ENCODE measurements around the gene AKR1C8.
"Not testable (repeated sequence)": the region's sequence is repeated elsewhere in the genome, so short reads cannot be mapped to it uniquely, and the experiment has no call there.

The AKR1C8 gene

GRCh38 chr10:5165738-5166137 is 19.2 kb downstream of the AKR1C8 start:
- ATAC-seq = no peak

GRCh38 chr10:5163487-5163886 is 21.5 kb downstream of the AKR1C8 start:
- no peak for ATAC-seq

DNA sequence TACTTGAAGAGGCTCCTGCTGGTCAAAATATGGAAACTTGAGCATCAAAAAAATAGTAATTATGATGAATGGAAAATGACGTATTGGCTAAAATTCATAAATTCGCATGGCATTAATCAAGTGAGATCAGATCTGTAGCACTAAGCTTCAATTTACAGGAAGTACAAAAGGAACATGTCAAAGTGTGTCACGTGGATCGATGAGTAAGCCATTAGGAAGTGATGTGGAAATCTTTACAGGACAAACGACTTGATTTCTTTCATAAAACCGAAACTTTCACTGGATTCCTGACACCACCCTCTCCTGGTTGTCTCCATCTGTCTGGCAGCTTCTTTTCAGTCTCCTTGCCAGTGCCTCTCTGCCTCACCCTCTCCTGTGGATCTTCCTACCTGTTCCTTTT is 25.8 kb downstream of the AKR1C8 start:
- no peak for ATAC-seq

- no peak for ATAC-seq
These were observed 27.4 kb downstream of the AKR1C8 start for GRCh38 chr10:5157501-5157900.

GRCh38 chr10:5155951-5156350 is 29.0 kb downstream of the AKR1C8 start:
- ATAC-seq = no peak

DNA sequence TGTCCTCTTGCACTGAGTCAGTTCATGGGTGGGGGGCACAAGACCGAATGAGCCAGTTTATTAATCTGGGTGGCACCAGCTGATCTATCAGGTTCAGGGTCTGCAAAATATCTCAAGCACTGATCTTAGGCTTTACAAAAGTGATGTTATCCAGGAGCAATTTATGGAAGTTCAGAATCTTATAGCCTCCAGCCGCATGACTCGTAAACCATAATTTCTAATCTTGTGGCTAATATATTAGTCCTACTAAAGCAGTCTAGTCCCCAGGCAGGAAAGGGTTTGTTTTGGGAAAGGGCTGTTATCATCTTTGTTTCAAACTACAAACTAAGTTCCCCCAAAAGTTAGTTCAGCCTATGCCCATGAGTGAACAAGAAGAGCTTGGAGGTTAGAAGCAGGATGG is 33.9 kb downstream of the AKR1C8 start:
- ATAC-seq = no peak

DNA sequence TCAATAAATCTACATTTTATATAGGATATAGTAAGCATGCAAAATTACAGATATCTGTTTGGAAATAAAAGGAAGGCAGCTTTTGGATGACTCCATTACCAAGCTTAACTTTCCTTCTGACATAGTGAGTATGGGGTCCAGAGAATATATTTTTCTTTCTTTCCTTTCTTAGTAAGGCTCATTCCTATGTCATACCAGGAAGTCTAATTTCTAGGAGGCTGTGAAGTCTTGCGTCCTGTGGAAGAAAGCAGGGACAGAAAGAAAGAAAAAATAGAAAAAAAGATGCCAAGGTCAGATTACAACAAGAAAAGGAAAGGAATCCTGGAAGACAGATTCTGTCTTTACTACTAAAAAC is 36.3 kb downstream of the AKR1C8 start:
- no peak for ATAC-seq

DNA sequence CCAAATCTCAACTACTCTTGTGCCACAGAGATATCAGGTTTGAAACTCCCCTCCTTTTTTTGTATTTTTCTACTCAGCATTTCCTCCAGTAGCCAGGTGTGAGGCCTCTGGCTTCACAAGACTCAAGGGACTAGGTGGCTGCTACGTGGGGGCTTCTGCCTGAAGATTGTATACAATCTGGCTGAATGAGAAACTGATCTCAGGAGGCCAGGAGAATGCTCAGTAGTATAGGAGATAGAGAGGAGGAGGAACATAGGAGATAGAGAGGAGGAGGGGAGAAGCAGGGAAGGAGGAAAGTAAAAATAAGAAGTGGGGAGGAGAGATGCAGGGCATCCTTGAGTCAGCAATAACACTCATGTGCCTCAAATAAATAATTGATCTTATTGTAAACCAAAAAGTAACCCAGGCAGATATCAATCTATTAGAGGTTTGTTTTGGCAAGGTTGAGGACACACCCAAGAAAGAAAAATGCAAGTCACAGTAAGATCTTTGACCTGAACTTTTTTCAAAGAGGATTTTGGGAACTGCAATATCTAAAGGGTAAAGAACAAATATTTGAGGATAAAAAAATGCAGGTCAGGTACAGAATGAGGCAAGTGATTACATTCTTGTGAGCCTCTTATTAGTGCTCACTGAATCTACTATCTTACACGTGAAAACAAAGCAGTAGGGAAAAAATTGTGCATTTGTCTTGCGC is 36.8 kb downstream of the AKR1C8 start:
- ATAC-seq = no peak

DNA sequence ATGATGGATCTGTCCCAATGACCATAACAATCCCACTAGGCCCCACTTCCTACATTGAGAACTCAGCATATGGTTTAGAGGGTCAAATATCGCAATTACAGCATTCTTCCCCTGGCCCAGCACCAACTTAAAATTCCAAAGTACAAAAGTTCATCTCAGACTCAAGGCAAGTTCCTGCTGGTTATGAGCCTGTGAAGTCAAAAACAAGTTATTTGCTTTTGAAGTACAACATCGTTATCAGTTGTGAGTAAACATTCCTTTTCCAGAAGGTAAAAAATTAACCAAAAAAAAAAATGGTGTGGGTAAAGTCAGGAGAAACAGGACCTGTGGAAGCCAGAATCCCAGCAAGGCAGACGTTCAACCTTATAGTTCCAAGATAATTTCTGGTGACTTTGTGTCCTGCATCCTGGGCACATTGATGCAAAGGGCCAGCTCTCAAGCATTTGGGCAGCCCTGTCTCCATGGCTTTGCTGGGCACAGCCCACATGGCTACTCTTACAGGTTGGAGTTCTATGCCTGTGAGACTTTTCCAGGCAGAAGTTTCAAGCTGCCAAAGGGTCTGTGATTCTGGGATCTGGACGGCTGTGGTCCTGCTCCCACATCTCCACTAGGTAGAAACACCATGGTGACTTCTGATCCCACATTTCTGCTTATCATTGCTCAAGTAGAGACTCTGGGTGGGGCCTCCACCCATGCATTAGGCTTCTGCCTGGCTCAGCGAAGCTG is 37.5 kb downstream of the AKR1C8 start:
- ATAC-seq = no peak

GRCh38 chr10:5146920-5147254 is 38.1 kb downstream of the AKR1C8 start:
- no peak for ATAC-seq

GRCh38 chr10:5143137-5143536 is 41.8 kb downstream of the AKR1C8 start:
- ATAC-seq = no peak

- no peak for ATAC-seq
These were observed 42.8 kb downstream of the AKR1C8 start for GRCh38 chr10:5142199-5142598.

- not testable (repeated sequence) for ATAC-seq
These were observed 47.3 kb downstream of the AKR1C8 start for GRCh38 chr10:5137699-5138098.

GRCh38 chr10:5136468-5137087 is 48.4 kb downstream of the AKR1C8 start:
- no peak for ATAC-seq

- ATAC-seq = no peak
These were observed 49.4 kb downstream of the AKR1C8 start for GRCh38 chr10:5135581-5135980.

DNA sequence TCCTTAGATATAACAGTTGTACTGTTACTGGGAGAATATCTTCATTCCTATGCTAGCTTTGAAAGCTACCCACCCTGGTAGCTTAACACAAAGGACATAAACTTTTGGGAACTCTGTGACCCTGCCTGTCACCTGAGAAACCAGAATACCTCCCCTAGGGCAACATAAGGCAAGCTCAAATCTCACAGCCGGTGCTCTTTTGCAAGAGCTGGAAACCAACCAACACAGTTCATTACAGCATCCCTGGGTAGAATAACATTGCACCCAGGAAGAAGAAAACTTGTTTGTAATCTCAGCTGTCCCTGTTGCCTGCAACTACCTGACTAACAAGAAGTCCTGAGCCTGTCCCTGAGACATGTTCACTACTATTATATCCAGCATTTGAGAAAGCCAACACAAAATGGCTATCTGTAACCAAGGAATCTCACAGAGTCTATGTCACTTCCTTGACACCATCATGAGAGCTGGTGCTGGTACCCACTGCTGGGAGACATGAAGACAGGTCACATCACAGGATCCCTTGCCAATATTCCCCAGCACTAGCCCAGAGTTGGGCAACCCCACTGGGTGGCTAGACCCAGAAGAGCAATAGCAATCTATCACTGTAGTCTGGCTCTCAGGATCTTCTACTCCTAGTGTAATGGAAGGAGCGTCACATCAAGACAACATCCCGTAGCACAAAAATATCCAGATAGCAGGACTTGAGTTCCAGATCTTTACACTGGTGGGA is 59.5 kb downstream of the AKR1C8 start:
- no peak for ATAC-seq

GRCh38 chr10:5123886-5124285 is 61.1 kb downstream of the AKR1C8 start:
- no peak for ATAC-seq

DNA sequence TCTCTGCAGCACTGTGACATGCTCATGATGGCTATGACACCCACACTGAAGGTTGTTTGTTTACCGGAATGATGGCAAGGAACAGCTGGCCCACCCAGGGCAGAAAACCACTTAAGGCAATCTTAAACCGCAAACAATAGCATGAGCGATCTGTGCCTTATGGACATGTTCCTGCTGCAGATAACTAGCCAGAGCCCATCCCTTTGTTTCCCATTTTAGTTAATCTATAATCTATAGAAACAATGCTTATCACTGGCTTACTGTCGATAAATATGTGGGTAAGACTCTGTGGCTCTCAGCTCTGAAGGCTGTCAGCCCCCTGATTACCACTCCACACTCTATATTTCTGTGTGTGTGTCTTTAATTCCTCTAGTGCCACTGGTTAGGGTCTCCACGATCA is 65.0 kb downstream of the AKR1C8 start:
- not testable (repeated sequence) for ATAC-seq

- ATAC-seq = no peak
These were observed 67.9 kb downstream of the AKR1C8 start for GRCh38 chr10:5117026-5117425.

DNA sequence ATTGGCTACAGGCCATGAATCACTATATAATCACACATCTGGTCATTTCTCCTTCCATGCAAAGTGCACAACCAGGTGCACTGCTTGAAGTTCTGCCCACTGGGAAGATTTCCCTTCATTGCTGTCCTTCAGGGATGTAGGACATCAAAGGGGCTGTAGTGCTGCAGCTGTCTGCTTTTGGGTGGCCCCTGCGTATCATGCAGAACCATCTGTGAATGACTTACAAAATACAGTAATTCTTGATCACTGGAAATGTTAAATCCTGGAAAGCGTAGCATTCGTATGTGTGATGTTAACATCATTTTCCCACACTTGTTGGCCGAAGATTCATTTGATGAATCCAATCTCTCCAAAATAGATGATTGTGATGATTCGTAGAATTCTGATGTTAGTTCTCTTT is 68.3 kb downstream of the AKR1C8 start:
- no peak for ATAC-seq

- ATAC-seq = not testable (repeated sequence)
These were observed 75.1 kb downstream of the AKR1C8 start for GRCh38 chr10:5109861-5110260.

DNA sequence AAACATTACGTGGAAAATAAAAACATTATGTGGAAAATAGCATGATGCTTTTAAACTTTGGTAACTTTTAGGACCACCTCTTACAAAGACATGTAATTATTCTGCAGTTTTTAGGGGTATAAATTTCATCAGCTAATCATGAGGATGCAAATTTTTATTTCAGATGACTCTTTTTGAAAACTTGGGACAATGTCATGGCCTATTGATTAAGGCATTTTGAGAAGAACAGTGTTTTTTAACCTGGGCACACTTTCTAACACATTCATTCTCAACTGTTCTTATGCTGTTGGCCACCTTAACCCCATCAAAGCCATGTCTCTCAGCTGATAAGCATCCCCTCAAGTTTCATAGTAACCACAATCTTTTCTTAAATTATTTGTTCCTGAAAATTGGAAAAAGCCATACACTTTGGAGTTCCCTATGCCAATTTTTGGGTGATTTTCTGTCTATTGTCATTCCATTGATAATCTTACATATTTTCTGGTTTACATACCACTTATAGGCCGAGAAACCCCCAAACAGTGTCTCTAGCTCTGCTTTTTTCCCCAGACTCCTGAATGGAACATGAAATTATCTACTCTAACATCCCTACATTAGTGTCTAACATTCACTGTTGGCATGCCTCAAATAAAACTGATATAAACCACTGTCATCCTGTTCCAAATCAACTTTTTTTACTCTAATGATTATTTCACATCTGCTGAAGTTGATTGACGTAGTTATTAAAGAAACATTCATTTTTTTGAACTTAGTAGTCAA is 76.1 kb downstream of the AKR1C8 start:
- ATAC-seq = no peak
